CD8-positive, alpha-beta memory T cell (primary cell): ENCODE results near the gene ZC3H11A. TPM values are rescaled to one million over a fixed set of nuclear protein-coding genes. Genes with fewer than 3 reads are reported as not detected.
A peak's percentile ranks its signal among the peaks of the same experiment; 100 is the strongest.
"Not testable (repeated sequence)": the region's sequence is repeated elsewhere in the genome, so short reads cannot be mapped to it uniquely, and the experiment has no call there.

Source experiments
- CTCF ChIA-PET: fragments of 350-600 bp; sonication (Branson Sonifier 250); formaldehyde crosslinking; loops from one replicate; lab custom pipeline; 2021; ENCODE audit warnings: antibody characterized with exemption; lab: Charles Lee
- POLR2A ChIA-PET: fragments of 350-600 bp; sonication (Branson Sonifier 250); formaldehyde crosslinking; loops from one replicate; lab custom pipeline; 2021; ENCODE audit warnings: antibody characterized with exemption; lab: Charles Lee
- DNase-seq, 5 donors: peaks; one replicate each; pipeline versions ENCODE4 v3.0.0 to v3.0.0-alpha.2; 2020 to 2022; ENCODE audit warnings: mixed read lengths in 1 of 5
- H3K27ac ChIP-seq: one replicate; pipeline ENCODE4 v1.7.0; 2013; ENCODE audit warnings: low read depth, mild to moderate bottlenecking, low read length, moderate library complexity
- H3K27me3 ChIP-seq: 2 replicates; pipeline ENCODE4 v1.7.0; 2013; ENCODE audit warnings: low read length, mild to moderate bottlenecking; ENCODE audit not compliant: insufficient read depth, poor library complexity, severe bottlenecking
- H3K36me3 ChIP-seq: 2 replicates; pipeline ENCODE4 v1.7.0; 2013; ENCODE audit warnings: mild to moderate bottlenecking, low read length, moderate library complexity; ENCODE audit not compliant: insufficient read depth
- H3K4me1 ChIP-seq: 2 replicates; pipeline ENCODE4 v1.7.0; 2013; ENCODE audit warnings: mild to moderate bottlenecking, low read length, moderate library complexity; ENCODE audit not compliant: insufficient read depth
- H3K4me3 ChIP-seq: 2 replicates; pipeline ENCODE4 v1.7.0; 2013; ENCODE audit warnings: mild to moderate bottlenecking, low read length
- H3K9me3 ChIP-seq: 2 replicates; pipeline ENCODE4 v1.7.0; 2013; ENCODE audit warnings: mild to moderate bottlenecking, low read length
- H3K27ac Mint-ChIP-seq, 8 donors: one replicate each; pipeline ENCODE4 v1.8.0; 2020 to 2021; ENCODE audit warnings: mixed read lengths in 8 of 8, mild to moderate bottlenecking in 6 of 8, inconsistent platforms in 3 of 8, moderate library complexity in 3 of 8
- H3K27me3 Mint-ChIP-seq, 2 donors: one replicate each; pipeline ENCODE4 v1.8.0; 2020 to 2021; ENCODE audit warnings: mixed read lengths in 2 of 2, mild to moderate bottlenecking in 1 of 2, moderate library complexity in 1 of 2
- H3K36me3 Mint-ChIP-seq, 3 donors: one replicate each; pipeline ENCODE4 v1.8.0; 2020 to 2021; ENCODE audit warnings: mixed read lengths in 3 of 3, inconsistent platforms in 1 of 3, mild to moderate bottlenecking in 1 of 3
- H3K4me1 Mint-ChIP-seq, 3 donors: one replicate each; pipeline ENCODE4 v1.8.0; 2020 to 2021; ENCODE audit warnings: mixed read lengths in 3 of 3, inconsistent platforms in 1 of 3, mild to moderate bottlenecking in 1 of 3
- H3K4me3 Mint-ChIP-seq, 7 donors: one replicate each; pipeline ENCODE4 v1.8.0; 2020 to 2021; ENCODE audit warnings: mixed read lengths in 7 of 7, mild to moderate bottlenecking in 6 of 7, moderate library complexity in 4 of 7, inconsistent platforms in 2 of 7
- H3K9me3 Mint-ChIP-seq, 5 donors: one replicate each; pipeline ENCODE4 v1.8.0; 2020 to 2022; ENCODE audit warnings: mixed read lengths in 5 of 5, mild to moderate bottlenecking in 3 of 5, moderate library complexity in 2 of 5, inconsistent platforms in 1 of 5
- polyA plus RNA-seq: library from polyadenylated mRNA; unstranded; fragments of 300-500 nt; fragmentation: Illumina TruSeq; gene quantifications from one replicate; pipeline ENCODE4 v1.2.3, GENCODE V29; 2021
- total RNA-seq, 2 experiments: library from RNA; stranded (reverse); gene quantifications; one replicate each; pipeline ENCODE4 v1.2.3, GENCODE V29; 2021

The ZC3H11A gene
- total and polyA plus RNA-seq, 3 experiments from 2014 or later, result 46.0 to 92.0 (median 87.2) TPM

- Mint-ChIP-seq H3K4me1 (peaks cover 42 to 55% (median 55%) of the 10 kb centered on the region in 3 donors), H3K27me3 (peaks cover 0 to 1% of the 10 kb centered on the region in 2 donors), H3K4me3 (no peak overlapping the region), H3K27ac (peak overlapping the region in 4 of 8 donors; percentile 32 to 61 (median 46)), H3K36me3 (peaks cover 0 to 6% (median 0%) of the 10 kb centered on the region in 3 donors), H3K9me3 (no peaks in the 10 kb centered on the region)
- no peak overlapping the region for H3K4me3 ChIP-seq
- ChIA-PET CTCF (no interaction called here), POLR2A (no interaction called here)
- H3K36me3 ChIP-seq, result no peaks in the 10 kb centered on the region
- no peaks in the 10 kb centered on the region for H3K27me3 ChIP-seq
- peaks cover 26% of the 10 kb centered on the region for H3K4me1 ChIP-seq
- no peak overlapping the region for H3K27ac ChIP-seq
- no peak for DNase-seq
- H3K9me3 ChIP-seq, result no peaks in the 10 kb centered on the region
These were observed 34.9 kb upstream of the ZC3H11A start for GRCh38 chr1:203760506-203760905.

GRCh38 chr1:203761958-203762357, 33.5 kb upstream of the ZC3H11A start:
- DNase-seq, H3K27me3 Mint-ChIP-seq, H3K4me3 Mint-ChIP-seq, H3K4me3 ChIP-seq, H3K9me3 ChIP-seq, H3K36me3 ChIP-seq, POLR2A ChIA-PET, H3K27me3 ChIP-seq, H3K9me3 Mint-ChIP-seq, H3K27ac ChIP-seq, CTCF ChIA-PET: not testable (repeated sequence)
- peaks cover 34 to 53% (median 51%) of the 10 kb centered on the region in 3 donors for H3K4me1 Mint-ChIP-seq
- peaks cover 0 to 12% (median 0%) of the 10 kb centered on the region in 3 donors for H3K36me3 Mint-ChIP-seq
- H3K4me1 ChIP-seq, result peaks cover 30% of the 10 kb centered on the region
- H3K27ac Mint-ChIP-seq, result peak overlapping the region; percentile 29 to 94 (median 84)

- Mint-ChIP-seq H3K4me3 (peak overlapping the region; percentile 13 to 100 (median 70)), H3K4me1 (peaks cover 45 to 69% (median 64%) of the 10 kb centered on the region in 3 donors), H3K36me3 (peaks cover 4 to 21% (median 5%) of the 10 kb centered on the region in 3 donors), H3K9me3 (no peaks in the 10 kb centered on the region), H3K27me3 (peaks cover 0 to 2% of the 10 kb centered on the region in 2 donors), H3K27ac (peak overlapping the region; percentile 94 to 100 (median 98))
- no peaks in the 10 kb centered on the region for H3K9me3 ChIP-seq
- ChIA-PET CTCF (interaction anchor here (0.9 to 2.0 kb wide), 3 partner anchors 13 to 259 kb away, joined by 3 to 10 read pairs (median 4); no protein-coding TSS in a partner anchor), POLR2A (no interaction called here)
- no peak overlapping the region for H3K27ac ChIP-seq
- H3K4me3 ChIP-seq, result no peak overlapping the region
- H3K27me3 ChIP-seq, result no peaks in the 10 kb centered on the region
- peaks cover 42% of the 10 kb centered on the region for H3K4me1 ChIP-seq
- H3K36me3 ChIP-seq, result no peaks in the 10 kb centered on the region
- DNase-seq, result no peak
These were observed 31.9 kb upstream of the ZC3H11A start for GRCh38 chr1:203763505-203763904.

GRCh38 chr1:203764105-203765028, 31.1 kb upstream of the ZC3H11A start:
- H3K4me1 ChIP-seq, result peaks cover 49% of the 10 kb centered on the region
- no peaks in the 10 kb centered on the region for H3K36me3 ChIP-seq
- H3K9me3 Mint-ChIP-seq, result no peaks in the 10 kb centered on the region
- no peaks in the 10 kb centered on the region for H3K27me3 ChIP-seq
- peak overlapping the region; percentile 94 to 100 (median 98) for H3K27ac Mint-ChIP-seq
- H3K9me3 ChIP-seq, result no peaks in the 10 kb centered on the region
- CTCF ChIA-PET, result interaction anchor here (0.9 to 2.0 kb wide), 10 partner anchors 12 to 497 kb away, joined by 3 to 10 read pairs (median 4); partner anchors contain the start of gene ATP2B4
- H3K4me3 Mint-ChIP-seq, result peak overlapping the region; percentile 95 to 100 (median 98)
- no peak for DNase-seq
- peaks cover 49 to 78% (median 68%) of the 10 kb centered on the region in 3 donors for H3K4me1 Mint-ChIP-seq
- POLR2A ChIA-PET, result interaction anchor here (0.5 to 2.0 kb wide), 9 partner anchors 9 to 478 kb away, joined by 3 to 9 read pairs (median 4); partner anchors contain the start of genes ATP2B4 and BTG2
- peak overlapping the region; percentile 82 for H3K4me3 ChIP-seq
- peak overlapping the region; percentile 78 for H3K27ac ChIP-seq
- H3K27me3 Mint-ChIP-seq, result peaks cover 0 to 2% of the 10 kb centered on the region in 2 donors
- H3K36me3 Mint-ChIP-seq, result peaks cover 6 to 28% (median 9%) of the 10 kb centered on the region in 3 donors

- CTCF ChIA-PET, result interaction anchor here (1.0 to 2.0 kb wide), 10 partner anchors 15 to 498 kb away, joined by 3 to 10 read pairs (median 4); partner anchors contain the start of gene ATP2B4
- peak within 1 kb of the TSS; percentile 78 for H3K27ac ChIP-seq
- Mint-ChIP-seq H3K4me1 (peaks cover 52 to 75% (median 72%) of the 10 kb centered on the region in 3 donors), H3K27me3 (peaks cover 0 to 2% of the 10 kb centered on the region in 2 donors), H3K4me3 (peak within 1 kb of the TSS; percentile 95 to 100 (median 98)), H3K9me3 (no peaks in the 10 kb centered on the region), H3K27ac (peak within 1 kb of the TSS; percentile 94 to 100 (median 98)), H3K36me3 (peaks cover 6 to 33% (median 11%) of the 10 kb centered on the region in 3 donors)
- H3K4me3 ChIP-seq, result peak within 1 kb of the TSS; percentile 82
- H3K27me3 ChIP-seq, result no peaks in the 10 kb centered on the region
- DNase-seq, result peak; percentile 59 to 88 (median 74)
- H3K9me3 ChIP-seq, result no peaks in the 10 kb centered on the region
- H3K4me1 ChIP-seq, result peaks cover 55% of the 10 kb centered on the region
- no peaks in the 10 kb centered on the region for H3K36me3 ChIP-seq
- POLR2A ChIA-PET, result interaction anchor here (0.6 to 2.0 kb wide), 9 partner anchors 10 to 479 kb away, joined by 3 to 9 read pairs (median 4); partner anchors contain the start of genes ATP2B4 and BTG2
These were observed 30.2 kb upstream of the ZC3H11A start, which contains the start of gene LAX1 for GRCh38 chr1:203765029-203765837. TSS of gene LAX1 (plus strand) at chr1:203765183. CDS start at chr1:203765566, 383 bp downstream.

- DNase-seq, result no peak
- peak overlapping the region; percentile 80 to 98 (median 95) for H3K27ac Mint-ChIP-seq
- H3K27me3 Mint-ChIP-seq, result peaks cover 0 to 2% of the 10 kb centered on the region in 2 donors
- Histone ChIP-seq H3K9me3 (no peaks in the 10 kb centered on the region), H3K4me1 (peaks cover 48% of the 10 kb centered on the region), H3K27ac (no peak overlapping the region), H3K4me3 (peak overlapping the region; percentile 21), H3K27me3 (no peaks in the 10 kb centered on the region), H3K36me3 (peaks cover 16% of the 10 kb centered on the region)
- H3K4me1 Mint-ChIP-seq, result peaks cover 57 to 73% (median 73%) of the 10 kb centered on the region in 3 donors
- ChIA-PET POLR2A (no interaction called here), CTCF (no interaction called here)
- no peaks in the 10 kb centered on the region for H3K9me3 Mint-ChIP-seq
- H3K36me3 Mint-ChIP-seq, result peaks cover 10 to 61% (median 23%) of the 10 kb centered on the region in 3 donors
- H3K4me3 Mint-ChIP-seq, result peak overlapping the region; percentile 61 to 97 (median 75)
These were observed 27.2 kb upstream of the ZC3H11A start for GRCh38 chr1:203768256-203768655.
